Measurements from ENCODE around the gene TUBGCP2. TPM values are rescaled to one million over a fixed set of nuclear protein-coding genes. Genes with fewer than 3 reads are reported as not detected.
"Not testable (repeated sequence)": the region's sequence is repeated elsewhere in the genome, so short reads cannot be mapped to it uniquely, and the experiment has no call there.

The TUBGCP2 gene
- total RNA-seq, 1 experiment from 2014 or later = 35.4 TPM

DNA sequence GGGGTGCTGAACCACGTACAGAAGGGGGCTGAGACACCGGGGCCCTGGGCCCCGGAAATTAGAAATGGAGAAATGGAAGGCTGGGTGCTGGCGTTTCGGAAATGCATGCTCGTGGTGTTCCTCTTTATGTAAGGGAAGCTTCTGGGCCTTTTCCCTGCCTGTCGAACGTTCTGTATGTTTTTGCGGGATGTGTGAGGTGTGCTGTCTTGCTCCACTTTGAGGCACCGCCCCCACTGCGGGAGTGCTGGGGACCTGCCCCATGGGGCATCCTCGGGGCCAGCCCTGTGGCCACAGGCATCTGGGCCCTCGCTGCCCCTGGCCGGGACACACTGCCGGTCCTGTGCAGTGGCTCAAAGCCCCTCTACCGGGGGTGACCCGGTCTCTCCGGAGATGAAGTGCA is 72.7 kb downstream of the TUBGCP2 start:
- Histone ChIP-seq H3K4me1 (ENCODE audit: control insufficient read depth in 1 of 2, insufficient read depth in 2 of 2, low read length in 2 of 2) (no peaks in the 10 kb centered on the region), H3K36me3 (ENCODE audit: control insufficient read depth in 1 of 2, insufficient read depth in 2 of 2, low read length in 2 of 2) (no peaks in the 10 kb centered on the region), H3K27me3 (ENCODE audit: insufficient read depth, low read length) (no peaks in the 10 kb centered on the region), H2AFZ (ENCODE audit: low read depth, low read length, poor library complexity, severe bottlenecking) (no peak overlapping the region), H3K9ac (ENCODE audit: low read length) (no peak overlapping the region), H3K27ac (ENCODE audit: low read depth, low read length) (no peak overlapping the region), H3K4me3 (replicated peaks in 1 of 2; ENCODE audit: low read depth in 1 of 2, low read length in 2 of 2) (no peak overlapping the region), H3K9me2 (ENCODE audit: insufficient read depth) (no peaks in the 10 kb centered on the region), H3K79me2 (ENCODE audit: insufficient read depth, low read length) (no peaks in the 10 kb centered on the region), H3K9me3 (ENCODE audit: control insufficient read depth in 1 of 2, insufficient read depth in 1 of 2, low read depth in 1 of 2, low read length in 2 of 2) (no peaks in the 10 kb centered on the region), H3K4me2 (ENCODE audit: low read length) (no peak overlapping the region), H4K20me1 (ENCODE audit: insufficient read depth) (no peaks in the 10 kb centered on the region)
- CTCF ChIA-PET = no interaction called here
- no peak for TF ChIP-seq POLR2A (IDR thresholded peaks at IDR 0.05; ENCODE audit: borderline replicate concordance, extremely low read depth, insufficient read depth, insufficient read length)
- no peak for TF ChIP-seq SIN3A (IDR thresholded peaks at IDR 0.05; ENCODE audit: low read depth)
- TF ChIP-seq ATF3 (IDR thresholded peaks at IDR 0.05) = no peak
- no peak for TF ChIP-seq POLR2AphosphoS5 (IDR thresholded peaks at IDR 0.05; ENCODE audit: low read depth, low read length)
- intact Hi-C loops (cut with micrococcal nuclease) = no loop called here
- POLR2A ChIA-PET = no interaction called here
- no TSS peak for BruUV-seq (replicated peaks)
- RAD21 ChIA-PET (ENCODE audit: low non-redundant PET in 1 of 2, low total read pairs in 2 of 2, uncharacterized antibody in 2 of 2, unreplicated experiment in 2 of 2) = no interaction called here
- ATAC-seq = no peak
- no peak for DNase-seq (ENCODE audit: low read depth, low spot score)

DNA sequence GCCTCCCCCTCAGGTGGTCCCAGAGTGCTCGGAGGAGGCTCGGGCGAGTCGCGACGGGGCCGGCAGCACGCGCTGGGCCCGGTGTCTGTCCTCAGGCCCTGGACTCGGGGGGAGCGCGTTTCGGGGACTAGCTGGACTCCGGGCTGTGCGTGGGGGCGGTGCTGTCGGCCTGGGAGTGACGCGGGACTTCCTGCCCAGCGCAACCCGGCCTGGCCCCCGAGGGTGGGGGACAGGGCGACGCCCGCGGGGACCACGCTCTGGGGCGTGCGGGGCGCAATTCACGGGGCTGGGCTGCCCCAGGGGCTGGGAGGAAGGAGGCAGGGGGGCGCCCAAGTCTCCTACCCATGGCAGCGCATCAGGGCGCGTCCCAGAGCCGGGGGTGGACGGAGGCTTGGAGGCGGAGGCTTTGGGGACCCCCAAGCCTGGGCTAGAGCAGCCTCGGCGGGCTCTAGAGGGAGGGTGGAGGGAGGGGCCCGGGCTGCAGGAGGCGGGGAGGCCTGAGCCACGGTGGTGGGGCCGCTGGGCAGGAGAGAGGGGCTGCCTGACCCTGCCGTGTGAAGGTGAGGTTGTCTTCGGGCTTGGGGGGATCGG is 73.3 kb downstream of the TUBGCP2 start:
- intact Hi-C loops (cut with micrococcal nuclease) = no loop called here
- ChIA-PET RAD21 (ENCODE audit: low non-redundant PET in 1 of 2, low total read pairs in 2 of 2, uncharacterized antibody in 2 of 2, unreplicated experiment in 2 of 2) (no interaction called here), POLR2A (no interaction called here), CTCF (no interaction called here)
- BruUV-seq (replicated peaks) = no TSS peak
- ATAC-seq (no peak), DNase-seq (ENCODE audit: low read depth, low spot score) (no peak)
- Histone ChIP-seq H3K27me3 (ENCODE audit: insufficient read depth, low read length) (no peaks in the 10 kb centered on the region), H3K79me2 (ENCODE audit: insufficient read depth, low read length) (no peaks in the 10 kb centered on the region), H3K4me3 (replicated peaks in 1 of 2; ENCODE audit: low read depth in 1 of 2, low read length in 2 of 2) (no peak overlapping the region), H3K27ac (ENCODE audit: low read depth, low read length) (no peak overlapping the region), H3K9me3 (ENCODE audit: control insufficient read depth in 1 of 2, insufficient read depth in 1 of 2, low read depth in 1 of 2, low read length in 2 of 2) (no peaks in the 10 kb centered on the region), H3K9ac (ENCODE audit: low read length) (no peak overlapping the region), H3K36me3 (ENCODE audit: control insufficient read depth in 1 of 2, insufficient read depth in 2 of 2, low read length in 2 of 2) (no peaks in the 10 kb centered on the region), H3K4me2 (ENCODE audit: low read length) (no peak overlapping the region), H3K4me1 (ENCODE audit: control insufficient read depth in 1 of 2, insufficient read depth in 2 of 2, low read length in 2 of 2) (no peaks in the 10 kb centered on the region), H2AFZ (ENCODE audit: low read depth, low read length, poor library complexity, severe bottlenecking) (no peak overlapping the region), H3K9me2 (ENCODE audit: insufficient read depth) (no peaks in the 10 kb centered on the region), H4K20me1 (ENCODE audit: insufficient read depth) (no peaks in the 10 kb centered on the region)
- TF ChIP-seq CEBPB (IDR thresholded peaks at IDR 0.05; ENCODE audit: low read depth) (no peak), POLR2AphosphoS5 (IDR thresholded peaks at IDR 0.05; ENCODE audit: low read depth, low read length) (no peak), TCF7L2 (IDR thresholded peaks at IDR 0.05; ENCODE audit: borderline replicate concordance, extremely low read depth, insufficient read depth, insufficient read length) (no peak), YY1 (IDR thresholded peaks at IDR 0.05; ENCODE audit: extremely low read depth, insufficient replicate concordance, low read depth, low read length) (no peak), ZFX (IDR thresholded peaks at IDR 0.05) (no peak), ZNF274 (IDR thresholded peaks at IDR 0.05; ENCODE audit: low read depth, low read length) (no peak), RAD21 (IDR thresholded peaks at IDR 0.05; ENCODE audit: low read depth) (no peak), EGR1 (IDR thresholded peaks at IDR 0.05; ENCODE audit: low read depth) (no peak), FOSL1 (IDR thresholded peaks at IDR 0.05; ENCODE audit: low read depth) (no peak), SIN3A (IDR thresholded peaks at IDR 0.05; ENCODE audit: low read depth) (no peak), SP1 (IDR thresholded peaks at IDR 0.05; ENCODE audit: low read depth) (no peak)
- TF ChIP-seq, protein P1, sequence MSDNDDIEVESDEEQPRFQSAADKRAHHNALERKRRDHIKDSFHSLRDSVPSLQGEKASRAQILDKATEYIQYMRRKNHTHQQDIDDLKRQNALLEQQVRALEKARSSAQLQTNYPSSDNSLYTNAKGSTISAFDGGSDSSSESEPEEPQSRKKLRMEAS (IDR thresholded peaks at IDR 0.05) = no peak

DNA sequence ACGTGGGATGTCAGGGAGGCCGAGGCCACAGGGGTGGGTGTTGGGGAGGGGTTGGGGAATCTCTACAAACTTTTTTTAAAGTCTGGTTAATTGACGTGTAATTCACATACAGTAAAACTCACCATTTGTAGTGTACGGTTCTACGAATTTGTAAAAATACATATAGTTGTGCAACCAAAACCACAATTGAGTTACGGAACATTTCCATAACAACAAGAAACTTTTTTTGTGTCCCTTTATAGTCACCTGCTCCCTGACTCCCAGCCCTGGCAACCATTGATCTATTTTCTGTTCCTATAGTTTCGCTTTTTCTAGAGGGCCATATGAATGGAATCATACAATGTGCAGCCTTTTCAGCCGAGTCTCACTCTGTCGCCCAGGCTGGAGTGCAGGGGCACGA is 73.9 kb downstream of the TUBGCP2 start:
- CTCF ChIA-PET; H4K20me1 ChIP-seq (ENCODE audit: insufficient read depth); POLR2A ChIA-PET; H3K4me2 ChIP-seq (ENCODE audit: low read length); H3K4me3 ChIP-seq (replicated peaks in 1 of 2; ENCODE audit: low read depth in 1 of 2, low read length in 2 of 2); H3K4me1 ChIP-seq (ENCODE audit: control insufficient read depth in 1 of 2, insufficient read depth in 2 of 2, low read length in 2 of 2); H3K79me2 ChIP-seq (ENCODE audit: insufficient read depth, low read length); H3K9me2 ChIP-seq (ENCODE audit: insufficient read depth); DNase-seq (ENCODE audit: low read depth, low spot score); intact Hi-C loops (cut with micrococcal nuclease); H2AFZ ChIP-seq (ENCODE audit: low read depth, low read length, poor library complexity, severe bottlenecking); RAD21 ChIA-PET (ENCODE audit: low non-redundant PET in 1 of 2, low total read pairs in 2 of 2, uncharacterized antibody in 2 of 2, unreplicated experiment in 2 of 2); H3K9me3 ChIP-seq (ENCODE audit: control insufficient read depth in 1 of 2, insufficient read depth in 1 of 2, low read depth in 1 of 2, low read length in 2 of 2); H3K36me3 ChIP-seq (ENCODE audit: control insufficient read depth in 1 of 2, insufficient read depth in 2 of 2, low read length in 2 of 2); H3K9ac ChIP-seq (ENCODE audit: low read length); H3K27me3 ChIP-seq (ENCODE audit: insufficient read depth, low read length); H3K27ac ChIP-seq (ENCODE audit: low read depth, low read length); BruUV-seq (replicated peaks); ATAC-seq: not testable (repeated sequence)
